ENCODE data around the gene POLH.
A peak's percentile ranks its signal among the peaks of the same experiment; 100 is the strongest.
"Not testable (repeated sequence)": the region's sequence is repeated elsewhere in the genome, so short reads cannot be mapped to it uniquely, and the experiment has no call there.

The POLH gene

GRCh38 chr6:43629104-43629504 lies 53.1 kb downstream of the POLH start, which contains the start of gene GTPBP2:
Gene GTPBP2 (minus strand): TSS chr6:43629264. CDS start chr6:43629162, 102 bp downstream.
- TF ChIP-seq CTCF (IDR thresholded peaks at IDR 0.05): peak; percentile 40
- Histone ChIP-seq H3K27ac (peak within 1 kb of the TSS; percentile 88), H3K4me3 (ENCODE audit: low read depth in 1 of 2, low read length in 1 of 2) (peak within 1 kb of the TSS; percentile 93 to 95), H3K27me3 (no peaks in the 10 kb centered on the region), H3K4me1 (ENCODE audit: control insufficient read depth in 1 of 2, insufficient read depth in 1 of 2, low read depth in 1 of 2, low read length in 1 of 2) (peaks cover 42 to 43% of the 10 kb centered on the region in 2 experiments), H3K9me3 (no peaks in the 10 kb centered on the region), H3K36me3 (peaks cover 21% of the 10 kb centered on the region)

- H3K36me3 ChIP-seq: peaks cover 15% of the 10 kb centered on the region
- no peaks in the 10 kb centered on the region for H3K27me3 ChIP-seq
- H3K4me3 ChIP-seq (ENCODE audit: low read depth in 1 of 2, low read length in 1 of 2): peak overlapping the region; percentile 93 to 95
- H3K9me3 ChIP-seq: no peaks in the 10 kb centered on the region
- no peak for TF ChIP-seq CTCF (IDR thresholded peaks at IDR 0.05)
- peak overlapping the region; percentile 88 for H3K27ac ChIP-seq
- H3K4me1 ChIP-seq (ENCODE audit: control insufficient read depth in 1 of 2, insufficient read depth in 1 of 2, low read depth in 1 of 2, low read length in 1 of 2): peaks cover 42 to 43% of the 10 kb centered on the region in 2 experiments
Measured at GRCh38 chr6:43629505-43630300, 53.7 kb downstream of the POLH start.

GRCh38 chr6:43630980-43631619 lies 55.1 kb downstream of the POLH start:
- Histone ChIP-seq H3K36me3 (peaks cover 1% of the 10 kb centered on the region), H3K4me1 (ENCODE audit: control insufficient read depth in 1 of 2, insufficient read depth in 1 of 2, low read depth in 1 of 2, low read length in 1 of 2) (peaks cover 47 to 52% of the 10 kb centered on the region in 2 experiments), H3K27ac (no peak overlapping the region), H3K9me3 (no peaks in the 10 kb centered on the region), H3K4me3 (ENCODE audit: low read depth in 1 of 2, low read length in 1 of 2) (no peak overlapping the region), H3K27me3 (no peaks in the 10 kb centered on the region)
- no peak for TF ChIP-seq CTCF (IDR thresholded peaks at IDR 0.05)

GRCh38 chr6:43633002-43633401 lies 57.0 kb downstream of the POLH start:
- not testable (repeated sequence) for H3K27ac ChIP-seq; H3K9me3 ChIP-seq; H3K27me3 ChIP-seq; H3K36me3 ChIP-seq; H3K4me3 ChIP-seq (ENCODE audit: low read depth in 1 of 2, low read length in 1 of 2)
- H3K4me1 ChIP-seq (ENCODE audit: control insufficient read depth in 1 of 2, insufficient read depth in 1 of 2, low read depth in 1 of 2, low read length in 1 of 2): peaks cover 41 to 42% of the 10 kb centered on the region in 2 experiments

- H3K27ac ChIP-seq: peak overlapping the region; percentile 82
- H3K4me1 ChIP-seq (ENCODE audit: control insufficient read depth in 1 of 2, insufficient read depth in 1 of 2, low read depth in 1 of 2, low read length in 1 of 2): peaks cover 29 to 30% of the 10 kb centered on the region in 2 experiments
Measured at GRCh38 chr6:43634702-43635303, 58.8 kb downstream of the POLH start.

More at GRCh38 chr6:43634702-43635303, 58.8 kb downstream of the POLH start:
- Histone ChIP-seq H3K27me3 (no peaks in the 10 kb centered on the region), H3K4me3 (ENCODE audit: low read depth in 1 of 2, low read length in 1 of 2) (peak overlapping the region in 1 of 2 experiments; percentile 87), H3K36me3 (peaks cover 24% of the 10 kb centered on the region), H3K9me3 (no peaks in the 10 kb centered on the region)
- TF ChIP-seq CTCF (IDR thresholded peaks at IDR 0.05): no peak

All from neutrophil (primary cell).